ENCODE data around the gene ENPP7.

DNA sequence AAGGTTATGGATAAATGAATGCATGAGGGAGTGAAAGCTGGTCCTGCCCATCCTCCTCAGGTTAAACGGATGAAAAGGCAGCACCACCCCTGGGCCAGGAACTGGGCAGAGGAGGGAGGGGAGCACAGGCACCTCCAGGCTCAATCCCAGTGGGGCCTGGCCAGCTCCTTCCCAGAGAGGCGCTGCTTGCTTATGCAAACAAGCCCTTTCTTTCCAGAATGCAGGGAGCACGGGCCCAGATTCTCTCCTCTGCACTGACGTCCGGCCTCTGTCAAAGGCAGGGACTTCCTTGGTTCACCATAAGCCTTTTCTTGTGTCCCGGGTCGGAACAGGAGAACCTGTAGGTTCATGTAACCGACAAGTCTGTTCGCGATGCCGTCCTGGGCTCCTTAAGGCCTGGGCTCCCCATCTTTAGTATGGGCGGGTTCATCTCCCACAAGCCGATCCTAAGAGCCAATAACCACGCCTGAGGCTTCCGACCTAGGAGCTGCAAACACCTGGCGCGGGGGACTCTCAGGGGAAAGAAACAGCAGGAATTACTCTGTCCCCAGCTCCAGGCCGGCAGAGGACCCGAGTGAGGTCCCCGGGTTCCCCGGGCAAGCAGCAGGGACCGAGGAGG lies 16.3 kb downstream of the ENPP7 start:
- no peak for TF ChIP-seq CTCF (conservative IDR thresholded peaks at IDR 0.05; ENCODE audit: low read depth, low read length)
- TF ChIP-seq EZH2 (IDR thresholded peaks at IDR 0.05; ENCODE audit: borderline replicate concordance, low read depth, low read length, poor library complexity, severe bottlenecking): no peak
